ENCODE results near the gene RBPMS2. TPM values are rescaled to one million over a fixed set of nuclear protein-coding genes. Genes with fewer than 3 reads are reported as not detected.
A peak's percentile ranks its signal among the peaks of the same experiment; 100 is the strongest.

Gene RBPMS2
- total RNA-seq, 1 donor from 2014 or later: 19.7 TPM

DNA sequence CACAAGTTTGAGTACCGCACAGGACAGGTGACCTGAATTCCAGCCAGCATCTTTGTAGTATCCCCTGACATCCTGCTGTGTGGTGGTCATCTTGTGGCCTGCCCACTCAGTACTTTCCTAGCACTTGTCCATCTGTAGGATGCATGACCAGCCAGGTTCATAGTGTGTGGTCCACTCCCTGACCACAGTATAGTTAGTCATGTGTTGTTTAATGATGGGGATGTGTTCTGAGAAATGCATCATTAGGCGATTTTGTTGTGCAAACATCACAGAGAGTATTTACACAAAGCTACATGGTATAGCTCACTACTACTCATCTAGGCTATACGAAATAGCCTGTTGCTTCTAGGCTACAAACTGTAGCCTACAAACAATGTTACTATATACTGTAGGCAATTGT is 16.9 kb upstream of the RBPMS2 start:
- DNase-seq (ENCODE audit: extremely low spot score, unreplicated experiment): no peak
- TF ChIP-seq, protein P1, sequence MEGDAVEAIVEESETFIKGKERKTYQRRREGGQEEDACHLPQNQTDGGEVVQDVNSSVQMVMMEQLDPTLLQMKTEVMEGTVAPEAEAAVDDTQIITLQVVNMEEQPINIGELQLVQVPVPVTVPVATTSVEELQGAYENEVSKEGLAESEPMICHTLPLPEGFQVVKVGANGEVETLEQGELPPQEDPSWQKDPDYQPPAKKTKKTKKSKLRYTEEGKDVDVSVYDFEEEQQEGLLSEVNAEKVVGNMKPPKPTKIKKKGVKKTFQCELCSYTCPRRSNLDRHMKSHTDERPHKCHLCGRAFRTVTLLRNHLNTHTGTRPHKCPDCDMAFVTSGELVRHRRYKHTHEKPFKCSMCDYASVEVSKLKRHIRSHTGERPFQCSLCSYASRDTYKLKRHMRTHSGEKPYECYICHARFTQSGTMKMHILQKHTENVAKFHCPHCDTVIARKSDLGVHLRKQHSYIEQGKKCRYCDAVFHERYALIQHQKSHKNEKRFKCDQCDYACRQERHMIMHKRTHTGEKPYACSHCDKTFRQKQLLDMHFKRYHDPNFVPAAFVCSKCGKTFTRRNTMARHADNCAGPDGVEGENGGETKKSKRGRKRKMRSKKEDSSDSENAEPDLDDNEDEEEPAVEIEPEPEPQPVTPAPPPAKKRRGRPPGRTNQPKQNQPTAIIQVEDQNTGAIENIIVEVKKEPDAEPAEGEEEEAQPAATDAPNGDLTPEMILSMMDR (conservative IDR thresholded peaks at IDR 0.05): no peak
- no peak overlapping the region for H3K4me3 Mint-ChIP-seq
- H3K9me3 Mint-ChIP-seq: no peaks in the 10 kb centered on the region
- H3K27me3 Mint-ChIP-seq: no peaks in the 10 kb centered on the region
- no peaks in the 10 kb centered on the region for H3K36me3 Mint-ChIP-seq
- H3K4me1 Mint-ChIP-seq (ENCODE audit: unreplicated experiment): no peaks in the 10 kb centered on the region
- H3K27ac Mint-ChIP-seq: no peak overlapping the region

DNA sequence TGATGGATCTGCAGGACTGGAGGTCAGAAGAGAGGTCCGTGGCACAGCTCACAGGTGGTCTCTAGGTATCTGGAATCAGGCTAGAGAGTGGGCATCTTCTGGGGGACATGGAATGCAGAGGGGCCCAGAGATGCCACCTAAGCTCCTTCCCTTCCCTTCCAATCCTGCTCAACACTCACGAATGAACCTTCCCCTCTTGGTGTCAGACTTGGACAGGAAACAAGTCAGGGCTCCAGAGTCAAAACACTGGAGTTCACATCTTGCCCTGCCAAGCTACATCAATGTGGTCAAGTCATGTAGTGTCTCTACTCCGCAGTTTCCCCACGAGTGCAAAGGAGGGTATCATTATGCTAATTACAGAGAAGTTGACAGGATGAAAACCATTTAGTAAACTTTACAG is 16.0 kb upstream of the RBPMS2 start:
- H3K9me3 Mint-ChIP-seq: no peaks in the 10 kb centered on the region
- H3K27ac Mint-ChIP-seq: no peak overlapping the region
- no peaks in the 10 kb centered on the region for H3K4me1 Mint-ChIP-seq (ENCODE audit: unreplicated experiment)
- DNase-seq (ENCODE audit: extremely low spot score, unreplicated experiment): no peak
- H3K27me3 Mint-ChIP-seq: no peaks in the 10 kb centered on the region
- H3K4me3 Mint-ChIP-seq: no peak overlapping the region
- TF ChIP-seq, protein P1 (conservative IDR thresholded peaks at IDR 0.05): no peak
- no peaks in the 10 kb centered on the region for H3K36me3 Mint-ChIP-seq

GRCh38 chr15:64783796-64784195 is 8.4 kb upstream of the RBPMS2 start:
- TF ChIP-seq, protein P1 (conservative IDR thresholded peaks at IDR 0.05): no peak
- no peaks in the 10 kb centered on the region for H3K9me3 Mint-ChIP-seq
- no peak for DNase-seq (ENCODE audit: extremely low spot score, unreplicated experiment)
- H3K4me1 Mint-ChIP-seq (ENCODE audit: unreplicated experiment): no peaks in the 10 kb centered on the region
- no peaks in the 10 kb centered on the region for H3K27me3 Mint-ChIP-seq
- H3K27ac Mint-ChIP-seq: no peak overlapping the region
- no peak overlapping the region for H3K4me3 Mint-ChIP-seq
- no peaks in the 10 kb centered on the region for H3K36me3 Mint-ChIP-seq

DNA sequence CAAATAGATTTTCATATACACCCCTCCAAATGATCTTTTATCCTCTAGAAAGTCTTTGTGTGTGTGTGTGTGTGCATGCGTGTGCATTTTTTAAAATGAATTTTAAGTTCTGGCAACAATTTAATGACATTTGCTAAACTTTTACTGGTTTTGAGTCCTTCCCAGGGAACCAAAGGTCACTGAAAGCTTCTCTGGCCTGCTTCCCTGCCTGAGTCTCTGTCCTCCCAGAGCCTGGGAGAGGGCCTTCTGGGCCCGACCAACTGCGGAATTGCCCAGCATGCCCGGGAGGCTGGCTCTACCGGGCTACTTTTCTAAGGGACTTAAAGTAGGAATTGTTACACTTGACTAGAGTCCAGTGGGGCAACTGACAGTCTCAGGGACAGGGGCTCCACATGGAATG is 7.4 kb upstream of the RBPMS2 start:
- no peaks in the 10 kb centered on the region for H3K4me1 Mint-ChIP-seq (ENCODE audit: unreplicated experiment)
- no peak for DNase-seq (ENCODE audit: extremely low spot score, unreplicated experiment)
- no peak overlapping the region for H3K27ac Mint-ChIP-seq
- H3K27me3 Mint-ChIP-seq: no peaks in the 10 kb centered on the region
- no peaks in the 10 kb centered on the region for H3K9me3 Mint-ChIP-seq
- TF ChIP-seq, protein P1 (conservative IDR thresholded peaks at IDR 0.05): no peak
- no peak overlapping the region for H3K4me3 Mint-ChIP-seq
- H3K36me3 Mint-ChIP-seq: no peaks in the 10 kb centered on the region

DNA sequence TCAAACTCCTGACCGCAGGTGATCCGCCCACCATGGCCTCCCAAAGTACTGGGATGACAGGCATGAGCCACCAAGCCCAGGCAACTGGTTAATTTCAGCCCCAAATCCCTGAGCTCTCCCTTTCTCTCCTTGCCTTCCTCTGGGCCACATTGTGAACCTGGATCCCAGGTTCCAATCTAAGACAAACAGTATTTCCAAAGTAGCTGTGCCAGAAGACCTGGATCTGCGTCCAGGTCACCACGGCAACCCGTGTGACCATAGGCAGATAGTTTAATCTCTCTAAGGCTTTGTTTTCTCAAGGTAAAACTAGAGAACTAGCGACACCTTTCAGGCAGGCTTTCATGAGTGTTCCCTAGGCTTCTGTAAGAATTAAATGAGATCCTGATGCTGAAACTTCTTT is 5.9 kb upstream of the RBPMS2 start:
- DNase-seq (ENCODE audit: extremely low spot score, unreplicated experiment): no peak
- H3K27me3 Mint-ChIP-seq: peaks cover 11% of the 10 kb centered on the region
- no peaks in the 10 kb centered on the region for H3K36me3 Mint-ChIP-seq
- TF ChIP-seq, protein P1 (conservative IDR thresholded peaks at IDR 0.05): no peak
- peak overlapping the region; percentile 0 for H3K27ac Mint-ChIP-seq
- H3K4me3 Mint-ChIP-seq: no peak overlapping the region
- peaks cover 10% of the 10 kb centered on the region for H3K4me1 Mint-ChIP-seq (ENCODE audit: unreplicated experiment)
- H3K9me3 Mint-ChIP-seq: no peaks in the 10 kb centered on the region

- peaks cover 11% of the 10 kb centered on the region for H3K27me3 Mint-ChIP-seq
- no peaks in the 10 kb centered on the region for H3K9me3 Mint-ChIP-seq
- no peak overlapping the region for H3K4me3 Mint-ChIP-seq
- TF ChIP-seq, protein P1 (conservative IDR thresholded peaks at IDR 0.05): no peak
- peaks cover 10% of the 10 kb centered on the region for H3K4me1 Mint-ChIP-seq (ENCODE audit: unreplicated experiment)
- DNase-seq (ENCODE audit: extremely low spot score, unreplicated experiment): no peak
- H3K36me3 Mint-ChIP-seq: no peaks in the 10 kb centered on the region
- H3K27ac Mint-ChIP-seq: no peak overlapping the region
These were observed 5.3 kb upstream of the RBPMS2 start for GRCh38 chr15:64780600-64781156.

All from type B pancreatic cell (in vitro differentiated cells).